ENCODE data around the gene IL17RD.
A peak's percentile ranks its signal among the peaks of the same experiment; 100 is the strongest.
"Not testable (repeated sequence)": the region's sequence is repeated elsewhere in the genome, so short reads cannot be mapped to it uniquely, and the experiment has no call there.

Gene IL17RD

GRCh38 chr3:57100046-57100695 lies 65.0 kb downstream of the IL17RD start:
- H3K27ac ChIP-seq: peak overlapping the region in 1 of 21 experiments; percentile 35
- no peak overlapping the region for H3K4me3 ChIP-seq

DNA sequence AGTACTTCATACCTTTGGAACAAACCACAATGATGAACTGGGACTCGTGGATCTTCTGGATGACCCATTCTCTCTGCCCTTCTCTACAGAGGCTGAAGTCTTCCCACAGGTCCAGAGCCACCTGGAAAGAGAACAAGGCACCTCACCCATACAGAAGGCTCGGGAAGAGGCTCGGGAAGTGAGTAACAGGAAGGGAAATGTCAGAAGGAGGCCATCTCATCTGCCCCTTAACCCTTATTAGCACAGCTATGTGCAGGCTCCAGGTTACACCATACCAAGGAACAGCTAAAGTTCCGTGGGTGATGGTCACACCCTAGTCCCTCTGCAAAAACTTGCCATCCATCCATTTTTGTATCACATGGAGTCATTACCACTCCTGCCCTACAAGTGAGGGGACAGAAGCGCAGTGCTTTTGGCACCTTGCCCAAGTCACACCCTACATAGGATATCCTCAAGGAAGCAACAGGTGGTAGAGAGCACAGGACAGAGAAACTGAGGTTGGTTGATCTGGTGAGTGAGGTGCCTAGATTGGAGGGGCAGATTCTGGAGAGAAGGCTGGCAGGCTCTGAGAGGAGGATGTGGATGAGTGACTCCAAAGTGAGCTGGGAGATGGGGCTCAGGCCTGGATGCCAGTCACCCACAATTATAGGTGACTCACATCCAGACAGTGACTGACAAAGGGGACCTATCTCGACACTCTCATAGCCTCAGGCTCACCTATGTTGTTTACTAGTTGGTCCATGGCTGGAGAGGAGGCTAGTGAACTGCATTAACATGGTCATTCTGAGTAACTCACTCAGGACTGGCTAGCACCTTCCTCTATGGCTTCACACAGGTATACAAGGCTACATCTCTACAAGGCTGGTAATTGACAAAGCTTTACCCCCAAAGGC lies 66.5 kb downstream of the IL17RD start:
- Histone ChIP-seq H3K27ac (no peak overlapping the region), H3K4me3 (no peak overlapping the region)

DNA sequence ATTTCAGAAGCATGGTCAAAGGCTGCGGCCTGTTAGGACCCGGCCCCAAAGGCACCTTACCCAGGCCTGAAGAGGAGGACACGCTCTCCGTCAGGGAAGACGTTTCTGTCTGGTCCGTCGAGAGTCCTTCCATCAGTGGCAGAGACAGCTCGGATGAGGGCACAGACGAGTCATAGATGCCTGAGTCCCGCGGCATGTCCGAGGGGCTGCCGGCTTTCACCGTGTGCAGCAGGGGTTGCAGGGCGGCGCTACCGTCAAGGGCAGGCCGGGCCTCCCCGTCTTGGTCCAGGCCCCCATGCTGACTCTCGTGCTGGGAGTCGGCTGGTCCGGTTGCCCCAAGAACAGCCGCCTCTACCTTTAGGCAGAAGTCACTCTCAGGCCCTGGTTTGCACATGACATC lies 67.6 kb downstream of the IL17RD start:
- H3K27ac ChIP-seq: no peak overlapping the region
- H3K4me3 ChIP-seq: no peak overlapping the region

GRCh38 chr3:57095363-57095762 lies 69.8 kb downstream of the IL17RD start:
- Histone ChIP-seq H3K4me3 (no peak overlapping the region), H3K27ac (peak overlapping the region in 1 of 21 experiments; percentile 56)

- Histone ChIP-seq H3K4me3 (no peak overlapping the region), H3K27ac (peak overlapping the region in 10 of 21 experiments; percentile 4 to 65 (median 39))
Observed at GRCh38 chr3:57094575-57094974, 70.6 kb downstream of the IL17RD start.

DNA sequence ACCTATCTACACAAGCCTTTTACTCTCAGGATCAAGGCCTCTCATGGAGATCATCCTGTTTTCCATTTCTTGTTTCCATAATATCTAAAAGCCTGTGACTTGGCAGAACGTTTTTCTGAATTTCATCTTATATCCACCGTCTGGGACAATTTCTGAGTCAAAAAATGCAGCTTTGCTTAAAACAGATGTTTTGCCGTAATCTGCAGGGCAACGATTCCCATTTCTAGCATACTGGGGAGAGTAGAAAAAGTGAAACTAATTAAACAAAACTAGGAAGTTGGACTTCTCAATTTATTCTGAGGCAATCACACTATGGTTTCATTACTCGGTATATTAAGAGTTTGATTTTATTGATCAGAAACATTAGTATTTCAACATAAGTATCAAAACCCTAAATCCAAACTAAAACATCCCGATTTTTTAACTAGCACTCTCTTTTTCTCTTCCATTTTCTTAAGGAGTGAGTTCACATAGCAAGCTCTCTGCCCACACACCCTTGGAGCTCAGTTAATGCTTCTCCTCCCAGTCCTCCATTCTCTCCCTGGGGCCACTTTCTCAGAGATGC lies 71.1 kb downstream of the IL17RD start:
- Histone ChIP-seq H3K4me3 (no peak overlapping the region), H3K27ac (peak overlapping the region in 12 of 21 experiments; percentile 4 to 67 (median 39))

DNA sequence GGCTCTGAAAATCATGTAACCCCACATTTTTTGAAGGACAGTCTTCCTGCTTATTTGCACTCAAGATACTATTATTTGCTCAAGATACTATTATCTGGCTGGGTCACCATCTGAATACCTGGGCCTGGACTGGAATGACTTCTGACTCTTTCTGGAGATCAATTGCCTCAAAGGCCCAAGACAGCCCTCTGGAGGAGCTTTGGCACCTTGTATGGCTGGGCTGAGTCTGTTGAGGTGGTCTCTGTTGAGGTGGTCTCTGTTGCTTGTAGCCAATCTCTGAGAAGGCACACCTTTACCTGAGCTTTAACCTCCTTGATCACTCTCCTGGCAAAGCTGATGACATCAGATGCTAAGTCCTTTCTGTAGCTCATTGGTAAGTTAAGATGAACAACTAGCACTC lies 71.7 kb downstream of the IL17RD start:
- Histone ChIP-seq H3K4me3 (no peak overlapping the region), H3K27ac (peak overlapping the region in 10 of 21 experiments; percentile 4 to 67 (median 46))

DNA sequence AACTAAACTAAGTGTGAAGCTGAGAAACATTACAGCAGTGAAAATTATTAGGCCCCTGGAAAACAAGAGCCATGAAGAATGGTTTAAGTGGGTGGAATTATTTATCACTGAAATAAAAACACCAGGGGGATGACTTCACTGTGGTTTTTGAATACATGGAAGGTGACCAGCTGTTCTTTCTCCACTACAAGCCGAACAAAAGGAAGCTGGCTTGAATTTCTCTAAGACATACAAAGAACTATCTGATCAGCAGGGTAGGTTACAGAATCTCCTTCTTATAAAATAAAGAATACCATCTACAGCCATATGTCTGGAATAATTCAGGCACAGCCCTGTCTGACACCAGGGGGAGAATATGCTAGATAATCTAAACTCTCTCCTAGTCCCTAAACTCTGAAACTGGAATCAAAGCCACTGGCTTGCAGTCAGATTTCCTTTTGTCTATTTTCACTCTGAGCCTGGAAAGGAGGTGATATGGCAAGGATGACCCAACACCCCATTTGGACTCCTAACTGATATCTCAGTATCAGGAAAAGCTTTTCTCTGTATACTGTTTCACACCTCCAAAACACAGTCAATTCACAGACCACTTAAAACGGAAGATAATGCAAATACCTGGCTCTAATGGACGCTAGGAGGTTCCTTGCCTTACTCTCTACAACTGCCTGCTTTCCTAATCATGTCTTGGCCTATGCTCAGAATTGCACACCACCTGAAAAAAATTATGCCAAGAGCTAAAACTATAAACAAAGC lies 73.5 kb downstream of the IL17RD start:
- H3K27ac ChIP-seq: peak overlapping the region in 5 of 21 experiments; percentile 7 to 20 (median 16)
- H3K4me3 ChIP-seq: no peak overlapping the region

DNA sequence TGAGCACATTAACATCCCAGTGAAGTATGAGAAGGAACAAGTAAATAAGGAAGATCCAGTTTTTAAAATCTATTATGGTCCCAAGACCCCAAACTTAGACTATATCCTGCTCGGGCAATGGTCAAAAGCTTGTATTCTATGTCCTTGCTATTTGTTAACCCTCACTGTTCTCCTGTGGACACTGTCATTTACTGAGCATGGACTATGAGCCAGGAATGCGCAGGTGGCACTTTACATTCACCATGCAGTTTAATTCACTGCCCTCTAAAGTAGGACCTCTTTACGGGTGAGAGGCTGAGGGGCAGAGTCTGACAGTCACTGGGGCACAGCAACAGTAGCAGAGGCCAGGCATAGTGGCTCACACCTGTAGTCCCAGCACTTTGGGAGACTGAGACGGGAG lies 76.1 kb downstream of the IL17RD start:
- H3K27ac ChIP-seq: no peak overlapping the region
- H3K4me3 ChIP-seq: no peak overlapping the region

DNA sequence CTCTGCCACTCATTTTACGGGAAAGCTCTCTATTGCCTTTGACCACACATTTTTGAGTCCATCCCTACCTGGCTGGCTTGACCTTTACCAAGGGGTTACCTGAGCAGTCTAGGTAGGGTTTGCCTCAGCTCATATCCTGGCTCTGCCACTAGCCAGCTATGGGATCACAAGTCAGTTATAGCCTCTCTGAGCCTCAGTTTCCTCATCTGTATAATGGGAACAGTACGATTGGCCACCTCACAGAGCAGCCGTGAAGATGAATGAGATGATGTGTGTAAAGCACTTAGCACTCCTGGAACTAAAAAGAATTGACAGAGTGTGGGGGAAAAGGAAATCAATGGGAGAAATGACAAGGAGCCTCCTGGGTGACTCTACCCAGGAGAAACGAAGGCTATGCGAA lies 76.7 kb downstream of the IL17RD start:
- Histone ChIP-seq H3K27ac (no peak overlapping the region), H3K4me3 (no peak overlapping the region)

DNA sequence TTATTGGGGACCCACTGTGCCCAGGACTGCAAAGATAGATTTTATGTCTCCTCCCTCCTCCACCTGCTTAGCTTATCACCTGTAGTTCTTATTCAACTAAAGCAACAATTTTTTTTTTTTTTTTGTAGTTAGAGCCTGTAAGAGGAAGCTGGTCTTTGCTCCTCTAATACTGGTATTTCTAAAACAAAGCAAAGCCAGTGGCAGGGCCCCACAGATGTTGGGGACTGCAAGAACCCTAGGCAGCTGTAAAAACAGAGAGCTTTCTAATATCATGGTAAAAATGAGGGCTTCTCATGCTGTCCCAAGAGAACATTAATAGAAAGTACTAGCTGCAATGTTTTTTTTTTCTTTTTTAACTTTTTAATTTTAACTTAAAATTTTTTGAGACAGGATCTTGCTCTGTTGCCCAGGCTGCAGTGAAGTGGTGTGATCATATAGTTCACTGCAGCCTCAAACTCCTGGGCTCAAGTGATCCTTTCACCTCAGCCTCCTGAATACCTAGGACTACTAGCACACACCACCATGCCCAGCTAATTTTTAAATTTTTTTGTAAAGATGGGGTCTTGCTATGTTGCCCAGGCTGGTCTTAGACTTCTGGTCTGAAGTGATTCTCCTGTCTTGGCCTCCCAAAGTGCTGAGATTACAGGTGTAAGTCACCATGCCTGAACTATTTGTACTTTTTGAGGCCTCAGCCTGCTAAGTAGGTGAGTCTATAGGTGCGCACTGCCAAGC lies 77.6 kb downstream of the IL17RD start:
- no peak overlapping the region for H3K27ac ChIP-seq
- H3K4me3 ChIP-seq: no peak overlapping the region

GRCh38 chr3:57086201-57086600 lies 79.0 kb downstream of the IL17RD start:
- no peak overlapping the region for H3K4me3 ChIP-seq
- H3K27ac ChIP-seq: no peak overlapping the region

DNA sequence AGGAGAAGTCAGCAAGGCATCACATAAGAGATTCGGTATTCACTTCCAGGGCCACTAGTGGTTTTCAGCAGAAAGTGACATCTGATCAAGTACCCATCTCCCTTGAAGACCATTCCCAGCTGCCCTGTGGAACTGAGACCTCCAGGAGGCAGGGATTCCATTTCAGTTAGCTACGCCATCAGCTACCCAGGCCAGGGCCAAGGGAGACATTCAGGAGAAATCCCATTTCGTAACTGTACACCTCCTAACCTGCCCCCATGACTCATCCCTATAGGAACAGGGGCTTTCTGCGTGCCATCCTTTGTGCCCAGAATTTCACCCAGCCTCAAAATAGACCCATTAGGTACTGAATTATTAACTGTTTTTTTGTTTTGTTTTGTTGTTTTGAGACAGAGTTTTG lies 79.9 kb downstream of the IL17RD start:
- no peak overlapping the region for H3K4me3 ChIP-seq
- no peak overlapping the region for H3K27ac ChIP-seq

- H3K4me3 ChIP-seq: not testable (repeated sequence)
- H3K27ac ChIP-seq: peak overlapping the region in 1 of 21 experiments; percentile 9
Observed at GRCh38 chr3:57083266-57083995, 81.7 kb downstream of the IL17RD start.

GRCh38 chr3:57082481-57082880 lies 82.7 kb downstream of the IL17RD start:
- Histone ChIP-seq H3K4me3 (no peak overlapping the region), H3K27ac (no peak overlapping the region)

GRCh38 chr3:57081173-57081572 lies 84.0 kb downstream of the IL17RD start:
- Histone ChIP-seq H3K4me3 (no peak overlapping the region), H3K27ac (no peak overlapping the region)

- no peak overlapping the region for H3K27ac ChIP-seq
- no peak overlapping the region for H3K4me3 ChIP-seq
Observed at GRCh38 chr3:57080171-57080570, 85.0 kb downstream of the IL17RD start.

- Histone ChIP-seq H3K27ac (peak overlapping the region in 14 of 21 experiments; percentile 29 to 91 (median 69)), H3K4me3 (peak overlapping the region; percentile 73 to 93 (median 81))
Observed at GRCh38 chr3:57079474-57079831, 85.7 kb downstream of the IL17RD start.
